ENCODE results near the gene CLUH.

CLUH gene, protein sequence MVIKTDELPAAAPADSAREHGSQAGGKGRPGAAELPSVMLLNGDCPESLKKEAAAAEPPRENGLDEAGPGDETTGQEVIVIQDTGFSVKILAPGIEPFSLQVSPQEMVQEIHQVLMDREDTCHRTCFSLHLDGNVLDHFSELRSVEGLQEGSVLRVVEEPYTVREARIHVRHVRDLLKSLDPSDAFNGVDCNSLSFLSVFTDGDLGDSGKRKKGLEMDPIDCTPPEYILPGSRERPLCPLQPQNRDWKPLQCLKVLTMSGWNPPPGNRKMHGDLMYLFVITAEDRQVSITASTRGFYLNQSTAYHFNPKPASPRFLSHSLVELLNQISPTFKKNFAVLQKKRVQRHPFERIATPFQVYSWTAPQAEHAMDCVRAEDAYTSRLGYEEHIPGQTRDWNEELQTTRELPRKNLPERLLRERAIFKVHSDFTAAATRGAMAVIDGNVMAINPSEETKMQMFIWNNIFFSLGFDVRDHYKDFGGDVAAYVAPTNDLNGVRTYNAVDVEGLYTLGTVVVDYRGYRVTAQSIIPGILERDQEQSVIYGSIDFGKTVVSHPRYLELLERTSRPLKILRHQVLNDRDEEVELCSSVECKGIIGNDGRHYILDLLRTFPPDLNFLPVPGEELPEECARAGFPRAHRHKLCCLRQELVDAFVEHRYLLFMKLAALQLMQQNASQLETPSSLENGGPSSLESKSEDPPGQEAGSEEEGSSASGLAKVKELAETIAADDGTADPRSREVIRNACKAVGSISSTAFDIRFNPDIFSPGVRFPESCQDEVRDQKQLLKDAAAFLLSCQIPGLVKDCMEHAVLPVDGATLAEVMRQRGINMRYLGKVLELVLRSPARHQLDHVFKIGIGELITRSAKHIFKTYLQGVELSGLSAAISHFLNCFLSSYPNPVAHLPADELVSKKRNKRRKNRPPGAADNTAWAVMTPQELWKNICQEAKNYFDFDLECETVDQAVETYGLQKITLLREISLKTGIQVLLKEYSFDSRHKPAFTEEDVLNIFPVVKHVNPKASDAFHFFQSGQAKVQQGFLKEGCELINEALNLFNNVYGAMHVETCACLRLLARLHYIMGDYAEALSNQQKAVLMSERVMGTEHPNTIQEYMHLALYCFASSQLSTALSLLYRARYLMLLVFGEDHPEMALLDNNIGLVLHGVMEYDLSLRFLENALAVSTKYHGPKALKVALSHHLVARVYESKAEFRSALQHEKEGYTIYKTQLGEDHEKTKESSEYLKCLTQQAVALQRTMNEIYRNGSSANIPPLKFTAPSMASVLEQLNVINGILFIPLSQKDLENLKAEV (N-terminal part only)

DNA sequence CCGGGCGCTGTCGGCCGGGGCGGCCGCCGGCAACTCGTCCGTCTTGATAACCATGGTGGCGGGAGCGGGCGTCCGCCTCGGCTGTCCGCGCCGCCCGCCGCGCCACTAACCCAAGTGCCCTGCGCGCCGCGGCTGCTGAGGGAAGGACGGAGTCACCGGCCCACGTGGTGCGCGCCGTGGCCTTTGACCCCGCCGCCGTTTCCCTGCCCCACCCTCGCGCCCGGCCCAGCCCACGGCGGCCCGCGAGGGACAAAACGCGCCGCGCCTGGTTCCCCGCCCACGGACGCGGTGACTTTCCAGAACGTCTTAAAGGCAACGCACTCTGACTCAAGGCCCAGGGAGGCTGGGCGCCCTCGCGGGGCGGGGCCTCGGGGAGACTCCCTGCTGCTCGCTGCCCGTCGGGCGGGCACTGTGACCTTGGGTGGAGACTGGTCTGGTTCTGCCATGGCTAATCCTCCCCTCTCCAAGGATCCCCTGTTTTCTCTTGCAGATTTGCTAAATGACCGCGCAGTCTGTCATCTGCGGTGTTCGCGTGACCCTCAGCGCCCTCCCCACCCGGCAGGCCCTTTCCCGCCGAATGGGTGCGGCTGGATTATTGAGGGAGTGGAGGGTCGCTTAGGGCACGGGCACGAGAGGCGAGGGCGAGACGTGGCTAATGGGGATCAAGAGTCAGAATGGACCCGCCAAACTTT is at the start of gene CLUH:
TSS of gene CLUH (minus strand) at position 157 of the 692 bp plus-strand sequence. CDS start at position 54, 103 bp downstream.
- peak; percentile 77 for DNase-seq

DNA sequence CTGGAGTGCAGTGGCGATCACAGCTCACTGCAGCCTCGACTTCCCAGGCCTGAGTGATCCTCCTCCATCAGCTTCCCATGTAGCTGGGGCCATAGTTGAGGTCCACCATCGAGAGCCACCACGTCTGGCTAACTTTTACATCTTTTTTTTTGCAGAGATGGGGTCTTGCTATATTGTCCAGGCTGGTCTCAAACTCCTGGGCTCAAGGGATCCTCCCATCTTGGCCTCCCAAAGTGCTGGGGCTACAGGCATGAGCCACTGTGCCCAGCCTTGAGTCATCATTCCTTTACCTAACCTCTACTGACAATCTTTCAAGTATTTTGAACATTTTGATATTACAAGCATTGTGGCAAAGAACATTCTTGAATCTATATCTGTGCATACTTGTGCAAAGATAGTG is 47.3 kb upstream of the CLUH start:
- DNase-seq, result no peak

DNA sequence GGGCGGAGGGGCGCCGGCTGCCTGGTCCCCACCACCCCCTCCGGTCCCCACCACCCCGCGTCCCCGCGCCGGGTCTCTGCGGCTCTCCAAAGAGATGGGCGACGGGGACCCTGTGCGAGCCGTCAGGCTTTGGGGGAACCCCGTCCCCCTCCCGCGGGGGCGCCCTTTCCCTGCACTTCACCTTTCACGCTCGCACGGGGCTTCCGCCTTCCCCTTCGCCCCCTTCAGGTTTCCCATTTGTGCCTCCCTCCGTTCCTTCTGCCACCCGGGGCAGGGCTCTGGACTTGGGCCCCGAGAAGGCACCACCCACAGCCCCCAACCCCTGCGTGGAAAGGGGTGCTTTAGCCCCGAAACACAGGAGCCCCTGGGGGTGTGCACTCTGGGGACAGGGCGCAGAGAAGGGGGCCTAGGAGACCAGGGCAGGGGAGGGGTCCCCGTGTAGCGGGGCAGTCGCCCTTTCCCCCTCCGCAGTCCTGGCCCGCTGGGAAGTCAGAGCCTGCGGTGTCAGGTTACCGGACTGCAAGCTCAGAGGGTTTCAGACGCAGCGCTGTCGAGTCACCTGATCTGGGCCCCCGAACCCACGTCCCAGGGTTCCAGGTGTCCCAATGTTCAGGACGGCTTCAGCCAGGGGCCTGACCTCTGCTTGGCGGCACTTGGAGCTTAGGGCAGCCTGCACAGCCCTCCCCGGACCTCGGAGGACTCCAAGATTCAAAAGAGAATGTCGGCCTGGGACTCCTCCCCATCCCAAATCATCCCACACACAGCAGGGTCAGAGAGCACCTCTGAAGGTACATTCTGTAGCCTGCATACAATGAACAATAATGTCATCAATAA is 44.5 kb upstream of the CLUH start:
- DNase-seq, result no peak

DNA sequence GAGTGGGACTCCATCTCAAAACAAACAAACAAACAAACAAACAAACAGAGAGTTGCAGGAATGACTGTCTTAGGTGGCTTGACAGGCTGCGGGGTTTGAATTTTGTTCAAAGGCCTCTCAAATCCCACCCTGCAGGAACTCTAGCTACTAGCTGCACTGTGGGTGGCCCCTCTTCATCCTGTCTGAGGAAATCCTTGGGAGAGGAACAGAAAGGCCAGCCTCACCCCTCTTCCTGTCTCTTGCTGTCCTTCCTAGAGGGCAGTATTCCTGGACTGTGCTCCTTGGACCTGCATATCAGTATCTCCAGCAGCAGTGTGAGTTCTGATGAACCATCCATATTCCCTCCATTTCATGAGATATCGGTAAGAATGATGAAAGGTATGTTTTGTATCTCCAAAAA is 39.9 kb upstream of the CLUH start:
- no peak for DNase-seq

DNA sequence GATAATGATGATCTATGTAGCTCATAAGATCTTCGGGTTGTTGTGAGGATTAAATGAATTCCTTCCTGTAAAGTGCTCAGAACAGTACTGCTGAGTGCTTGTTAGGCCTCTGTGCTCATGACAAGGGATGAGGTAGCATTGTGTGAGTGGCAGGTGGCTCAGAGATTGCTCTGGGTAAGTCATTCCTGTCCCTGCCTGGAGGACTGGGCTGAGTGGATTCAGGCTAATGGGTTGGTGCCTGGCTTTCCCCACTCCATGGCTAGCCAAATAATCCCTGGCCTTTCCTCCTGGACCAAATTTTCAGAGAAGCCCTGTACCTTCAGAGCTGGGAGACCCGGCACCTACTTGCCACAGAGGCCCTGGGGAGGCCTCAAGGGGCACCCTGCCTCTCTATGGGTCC is 39.2 kb upstream of the CLUH start:
- DNase-seq, result no peak

DNA sequence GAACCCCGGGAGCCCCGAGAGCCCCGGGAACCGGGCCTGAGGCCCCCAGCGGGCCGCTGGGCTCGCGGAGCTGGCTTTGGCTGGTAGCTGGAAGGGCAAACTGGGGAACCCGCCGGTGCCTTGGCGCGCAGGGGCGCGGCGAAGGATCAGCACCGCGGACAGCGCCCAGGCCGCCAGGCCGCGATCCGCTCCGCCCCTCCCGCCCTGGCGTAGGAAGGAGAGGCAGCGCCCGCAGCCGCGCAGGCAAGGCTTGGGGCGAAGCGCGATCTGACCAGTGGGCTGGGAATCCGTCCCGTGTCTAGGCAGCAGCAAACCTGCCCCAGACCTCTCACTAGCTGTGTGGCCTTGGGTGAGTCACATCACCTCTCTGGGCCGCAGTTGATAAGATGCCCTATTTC is 38.2 kb upstream of the CLUH start:
- DNase-seq, result peak; percentile 21

DNA sequence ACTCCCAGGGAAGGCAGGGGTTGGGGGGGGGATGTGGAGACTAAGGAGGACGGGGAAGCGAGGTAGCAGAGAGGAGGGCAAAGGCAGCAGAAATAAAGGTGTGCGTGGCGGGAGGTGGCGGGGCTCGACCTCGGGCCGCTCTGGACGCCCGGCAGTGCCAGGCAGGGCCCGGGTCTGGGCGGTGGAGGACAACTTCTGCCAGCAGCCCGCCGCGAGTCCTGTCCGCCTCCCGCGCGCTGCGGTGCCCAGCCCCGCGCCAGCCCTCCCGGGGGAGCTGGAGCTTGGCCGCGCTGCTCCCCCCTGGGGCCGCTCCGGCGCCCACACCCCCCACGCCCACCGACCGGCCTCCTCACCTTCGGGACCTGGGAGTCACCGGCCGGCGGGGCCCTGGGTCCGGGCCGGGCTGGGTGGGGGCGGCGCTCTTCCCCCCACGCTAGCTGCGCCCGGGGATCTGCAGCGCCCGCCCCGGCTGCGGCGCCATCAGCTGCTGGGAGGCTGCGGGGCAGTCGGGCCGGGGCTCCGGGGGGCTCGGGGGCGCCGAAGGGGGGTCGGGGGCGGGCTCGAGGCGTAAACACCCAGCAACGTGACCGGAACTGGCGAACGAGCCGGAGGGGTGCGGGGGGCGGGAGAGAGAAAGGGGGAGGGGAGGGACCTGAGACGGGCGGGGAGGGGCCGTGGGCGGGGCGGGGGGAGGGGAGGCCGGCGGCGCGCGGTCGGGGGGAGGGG is 37.7 kb upstream of the CLUH start, which contains the start of gene CCDC92B:
TSS of gene CCDC92B (minus strand) at position 595 of the 726 bp plus-strand sequence. CDS start 14,507 bp downstream, outside the sequence.
- peak; percentile 27 for DNase-seq

DNA sequence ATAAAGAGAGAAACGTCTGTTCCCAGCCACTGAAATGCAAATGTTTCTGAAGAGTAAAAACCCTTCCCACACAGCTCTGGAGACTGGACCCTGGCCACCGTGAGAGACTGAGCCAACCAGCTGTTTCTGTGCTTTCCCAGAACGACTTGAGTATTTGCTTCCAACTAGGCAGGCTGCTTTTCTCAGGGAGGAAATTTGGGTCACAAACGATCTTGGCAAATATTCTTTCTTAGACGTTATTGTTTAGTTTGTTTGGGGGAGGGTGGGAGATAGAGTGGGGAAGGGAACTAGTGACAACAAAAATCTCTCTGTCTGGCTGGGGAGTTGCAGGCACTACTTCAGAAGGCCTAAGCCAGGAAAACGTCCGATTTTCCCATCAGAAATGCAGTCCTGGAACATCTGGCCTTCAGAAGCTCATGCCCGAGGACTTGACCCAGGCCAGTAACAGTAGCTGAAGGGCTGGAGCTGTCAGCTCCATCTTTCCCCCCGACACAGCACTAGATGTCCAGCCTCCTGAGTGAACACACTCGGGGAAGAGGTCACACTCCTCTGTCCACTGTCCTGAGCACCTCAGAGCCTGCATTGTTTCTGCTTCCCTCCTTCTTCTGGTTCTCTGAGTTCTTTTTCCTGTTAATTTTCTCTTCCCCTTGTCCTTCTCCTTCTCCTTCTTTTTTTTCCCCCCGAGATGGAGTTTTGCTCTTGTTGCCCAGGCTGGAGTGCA is 33.9 kb upstream of the CLUH start:
- no peak for DNase-seq

DNA sequence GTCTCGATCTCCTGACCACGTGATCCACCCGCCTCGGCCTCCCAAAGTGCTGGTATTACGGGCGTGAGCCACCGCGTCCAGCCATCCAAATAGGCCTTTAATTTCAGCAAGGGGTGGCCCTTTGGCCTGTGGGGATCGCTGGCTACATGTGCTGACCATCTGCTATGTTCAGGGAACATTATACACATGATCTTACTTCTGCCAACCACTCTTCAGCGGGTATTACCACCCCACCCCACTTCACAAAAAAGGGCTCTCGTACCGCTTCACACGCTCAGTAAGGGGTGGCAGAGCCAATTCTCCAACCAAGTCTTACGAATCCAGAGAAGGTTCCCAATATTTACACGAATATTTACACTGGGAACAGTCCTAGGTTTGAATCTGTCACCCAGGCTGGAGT is 26.1 kb upstream of the CLUH start:
- DNase-seq, result no peak

DNA sequence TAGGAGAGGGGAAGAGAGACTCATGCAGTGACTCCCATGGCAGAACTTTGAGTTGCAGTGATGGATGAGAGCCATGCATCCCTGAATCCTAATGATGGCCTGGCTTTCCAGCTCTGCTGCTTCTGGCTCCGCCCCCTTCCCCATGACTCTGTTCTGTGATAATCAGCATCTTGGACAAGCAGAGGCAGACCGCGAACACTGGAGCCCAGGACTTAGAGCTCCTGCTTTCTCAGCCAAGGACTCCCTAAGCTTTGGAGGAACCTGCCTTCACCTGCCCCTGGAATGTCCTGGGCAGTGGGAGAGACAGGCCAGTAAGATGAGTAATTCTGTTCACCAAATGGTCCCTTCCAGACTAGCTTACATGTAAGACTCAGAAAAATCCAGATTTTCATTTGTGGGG is 25.4 kb upstream of the CLUH start:
- no peak for DNase-seq

DNA sequence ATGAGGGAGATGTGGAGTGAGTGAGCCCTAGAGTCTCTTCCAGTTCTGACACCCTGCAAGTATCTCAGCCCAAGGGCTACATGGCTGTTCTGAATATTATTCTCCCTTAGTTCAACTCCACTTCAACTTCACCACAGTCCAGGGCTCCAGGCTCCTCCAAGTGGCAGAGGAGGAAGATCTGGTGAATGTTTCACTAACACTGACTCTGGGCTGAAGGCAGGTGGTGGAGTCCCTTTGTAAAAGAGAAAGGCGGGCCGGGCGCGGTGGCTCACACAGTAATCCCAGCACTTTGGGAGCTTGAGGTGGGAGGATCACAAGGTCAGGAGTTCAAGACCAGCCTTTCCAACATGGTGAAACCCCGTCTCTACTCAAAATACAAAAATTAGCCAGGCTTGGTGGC is 24.3 kb upstream of the CLUH start:
- no peak for DNase-seq

DNA sequence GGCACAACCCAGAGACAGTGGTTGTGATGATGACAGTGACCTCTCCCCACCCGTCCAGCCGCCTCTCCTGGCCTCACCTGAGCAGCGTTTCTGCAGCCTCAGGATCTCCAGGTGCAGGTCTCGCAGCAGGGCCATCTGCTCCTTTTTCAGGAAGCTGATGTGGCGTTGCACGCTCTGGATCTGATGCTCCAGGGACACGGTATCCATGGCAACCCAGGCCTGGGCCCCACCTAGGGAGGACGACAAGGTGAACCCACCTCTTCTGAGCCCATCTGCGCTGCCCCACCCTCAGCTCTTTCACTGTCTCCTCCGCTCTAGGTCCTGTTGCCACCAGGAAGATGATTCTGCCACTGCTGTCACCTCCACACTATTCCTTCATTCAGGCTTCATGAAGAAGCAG is 23.4 kb upstream of the CLUH start:
- no peak for DNase-seq

DNA sequence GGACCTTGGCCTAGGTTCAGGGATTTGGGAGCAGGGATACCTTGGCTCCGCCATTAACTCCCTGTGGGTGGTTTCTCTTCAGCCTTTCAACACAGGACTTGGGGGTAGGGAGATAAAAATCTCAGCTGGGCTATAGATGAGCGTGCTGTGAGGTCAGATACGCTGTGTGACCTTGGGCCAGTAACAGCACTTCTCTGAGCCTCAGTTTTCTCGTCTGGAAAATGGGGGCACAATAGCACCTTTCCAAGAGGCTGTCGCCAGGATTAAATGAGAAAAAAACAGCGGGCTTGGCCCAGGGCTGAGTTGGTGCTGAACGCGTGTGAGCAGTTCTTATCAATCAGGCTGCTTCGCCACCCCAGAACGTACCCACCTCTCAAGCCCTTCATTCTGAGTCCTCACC is 20.2 kb upstream of the CLUH start:
- DNase-seq, result no peak

DNA sequence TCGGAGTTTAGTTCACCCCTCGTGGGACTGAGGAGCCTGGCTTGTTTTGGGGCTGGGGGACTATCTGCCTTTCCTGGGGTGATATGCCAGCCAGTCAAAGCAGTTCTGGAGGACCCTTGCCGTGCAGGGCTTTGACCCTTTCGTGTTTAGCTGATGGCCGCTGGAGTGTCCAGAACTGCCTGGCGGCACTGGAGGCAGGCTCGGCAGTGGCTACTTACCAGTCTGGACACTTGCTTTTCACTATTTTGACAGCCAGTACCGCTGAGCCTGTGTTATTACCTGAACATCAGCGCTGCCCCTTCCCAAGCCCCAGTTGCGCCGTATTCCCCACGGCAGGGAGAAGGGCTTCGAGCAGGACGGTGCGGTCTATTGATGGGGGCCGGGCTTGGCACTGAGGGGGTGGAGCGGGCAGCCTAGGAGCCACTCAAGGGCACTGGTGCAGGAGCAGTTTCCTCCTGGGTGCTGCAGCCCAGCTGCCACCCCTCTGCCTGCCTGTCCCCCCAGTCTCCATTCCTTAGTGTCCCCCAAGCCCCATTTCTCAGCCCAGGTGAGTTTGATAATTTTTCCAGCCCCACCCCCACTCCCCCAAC is 19.3 kb upstream of the CLUH start:
- DNase-seq, result no peak

DNA sequence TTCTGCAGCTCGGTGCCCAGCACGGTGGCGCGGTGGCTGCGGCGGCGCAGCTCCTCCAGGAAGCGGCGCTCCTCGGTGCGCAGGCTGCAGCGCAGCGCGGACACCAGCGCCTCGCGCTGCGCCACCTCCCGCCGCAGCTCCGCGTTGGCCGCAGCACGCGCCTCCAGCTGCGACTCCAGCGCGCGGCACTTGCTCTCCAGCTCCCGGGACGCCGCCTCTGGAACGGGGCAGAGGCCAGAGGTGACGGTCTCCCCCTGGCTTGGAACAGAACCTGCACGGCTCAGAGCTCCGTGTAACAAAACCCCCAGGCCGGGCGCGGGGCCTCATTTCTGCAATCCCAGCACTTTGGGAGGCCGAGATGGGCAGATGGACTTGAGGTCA is 13.2 kb upstream of the CLUH start:
- DNase-seq, result no peak

DNA sequence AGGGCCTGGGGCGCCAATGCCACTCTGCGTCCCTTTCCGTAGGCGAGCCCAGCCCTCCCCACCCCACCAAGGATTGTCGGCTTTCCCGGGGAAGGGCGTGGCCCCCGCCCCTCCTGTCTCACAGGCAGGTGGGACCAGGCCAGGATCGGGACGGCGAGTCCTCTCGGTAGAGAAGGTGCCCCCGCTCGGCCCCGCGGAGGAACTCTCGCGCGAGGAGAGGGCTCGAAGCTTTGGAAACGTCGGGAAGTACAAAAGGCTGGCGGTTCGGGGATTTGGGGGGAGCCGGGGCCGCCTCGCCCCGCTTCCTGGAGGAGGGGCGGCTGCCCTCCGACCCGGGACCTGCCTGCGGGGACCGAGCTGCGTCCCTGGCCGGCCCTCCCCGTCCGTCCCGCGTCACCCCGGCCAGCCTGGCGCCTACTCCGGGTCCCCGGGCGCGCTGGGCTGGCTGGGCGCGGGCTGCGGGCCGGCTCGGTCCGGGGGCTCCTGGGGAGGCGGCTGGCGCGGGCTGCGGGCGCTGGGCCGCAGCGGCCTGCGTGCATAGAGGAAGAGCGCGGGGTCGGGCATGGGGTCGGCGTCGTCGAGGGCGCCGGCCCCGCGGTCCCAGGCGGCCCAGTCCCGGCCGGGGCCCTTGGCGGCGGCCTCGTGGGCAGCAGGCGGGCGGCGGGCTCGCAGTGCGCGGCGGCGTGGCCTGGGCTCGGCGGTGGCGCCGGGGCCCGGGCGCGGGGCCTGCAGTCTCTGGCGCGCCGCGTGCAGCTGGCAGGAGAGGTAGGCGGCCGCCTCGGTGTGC is 12.6 kb upstream of the CLUH start:
- DNase-seq, result no peak

DNA sequence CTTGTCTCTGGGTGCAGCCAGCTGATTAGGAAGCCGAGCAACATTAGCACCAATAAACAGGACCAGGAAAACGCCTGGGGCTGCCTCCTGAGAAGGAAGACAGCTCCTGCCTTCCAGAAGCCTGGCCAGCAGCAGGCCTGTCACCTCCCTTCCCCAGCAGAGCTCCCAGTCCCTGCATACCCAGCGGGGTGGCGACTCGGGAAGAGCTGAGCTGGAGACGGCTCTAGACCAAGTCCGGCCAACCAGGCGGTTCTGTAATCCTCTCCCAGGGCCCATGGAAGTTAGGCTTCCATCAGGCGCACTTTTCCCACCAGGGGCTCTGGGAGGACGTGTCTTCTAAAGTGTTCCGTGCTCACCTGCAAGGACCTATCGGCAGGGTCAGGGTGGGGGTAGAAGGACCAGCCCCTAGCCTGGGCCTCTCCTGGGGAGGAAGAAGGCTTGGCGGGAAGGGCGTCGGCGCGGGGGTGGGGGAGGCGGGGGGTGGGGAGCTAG is 12.0 kb upstream of the CLUH start:
- no peak for DNase-seq

DNA sequence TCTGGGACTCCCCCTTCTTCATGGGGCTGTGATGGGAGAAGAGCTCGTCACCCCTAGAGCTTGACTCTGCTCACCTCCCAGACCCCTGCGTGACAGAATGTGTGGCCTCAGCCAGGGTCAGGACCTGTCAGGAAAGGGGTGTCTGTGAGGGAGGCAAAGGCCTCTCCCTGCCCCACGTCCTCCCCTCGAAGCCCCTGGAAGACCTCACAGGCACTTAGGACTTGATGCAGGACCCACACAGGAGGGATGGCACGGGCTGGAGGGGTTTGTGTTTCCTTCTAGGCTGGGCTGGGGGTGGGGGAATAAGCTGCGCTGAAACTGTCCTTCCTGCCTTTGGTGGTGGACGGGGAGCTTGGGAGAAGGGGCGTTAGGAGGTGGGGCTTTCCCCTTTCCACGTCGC is 11.0 kb upstream of the CLUH start:
- no peak for DNase-seq

DNA sequence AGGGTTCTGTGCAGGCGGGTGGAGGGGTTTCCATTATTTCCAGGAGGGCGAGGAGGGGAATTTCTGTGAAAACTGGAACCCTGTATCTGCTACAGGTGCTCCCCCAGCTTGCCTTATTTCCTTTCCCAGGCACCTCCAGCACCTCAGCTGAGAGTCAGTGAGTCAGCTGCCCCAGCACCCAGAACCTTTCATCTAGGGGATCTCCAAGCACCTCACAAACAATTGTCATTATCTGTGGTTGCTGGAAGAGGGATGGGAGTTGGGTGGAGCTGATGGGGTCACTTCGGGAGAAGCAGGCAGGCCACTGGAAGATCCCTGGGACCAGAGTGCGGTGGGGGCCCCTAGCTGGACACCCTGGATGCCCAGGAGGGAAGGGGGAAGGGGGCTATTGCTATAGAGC is 10.0 kb upstream of the CLUH start:
- DNase-seq, result no peak
